ENCODE measurements around the gene GPHA2.

- TF ChIP-seq CTCF (IDR thresholded peaks at IDR 0.05; ENCODE audit: low read depth, low read length, poor library complexity, severe bottlenecking) (no peak), EZH2phosphoT487 (IDR thresholded peaks at IDR 0.05; ENCODE audit: borderline replicate concordance, low read length) (no peak)
Observed at GRCh38 chr11:64967375-64967774, 31.7 kb upstream of the GPHA2 start.
